IMR-90 (cell line): ENCODE data around the gene ENOX1. TPM values are rescaled to one million over a fixed set of nuclear protein-coding genes. Genes with fewer than 3 reads are reported as not detected.

ENCODE experiments used
- ATAC-seq: fragments of 200-7000 bp; cut with Tn5 transposase; 2 replicates; pipeline ENCODE4 v1.9.1; 2020; ENCODE audit warnings: low read depth, mild to moderate bottlenecking, moderate library complexity
- BruUV-seq: library from RNA; stranded (reverse); fragments of 400-500 nt; replicated peaks from 2 replicates; lab custom pipeline; 2021; lab: Mats Ljungman, UMichigan
- CTCF ChIA-PET: fragments of 300-600 bp; formaldehyde crosslinking; extraction: SDS; loops from one replicate; lab custom pipeline; 2021; ENCODE audit warnings: antibody characterized with exemption; lab: Yijun Ruan, JAX
- POLR2A ChIA-PET: fragments of 300-600 bp; sonication (Branson Sonifier 250); formaldehyde crosslinking; loops from one replicate; lab custom pipeline; 2022; ENCODE audit warnings: antibody characterized with exemption; ENCODE audit not compliant: unreplicated experiment; lab: Charles Lee
- DNase-seq: peaks from one replicate; pipeline ENCODE4 v3.0.0; 2013
- H2AFZ ChIP-seq: replicated peaks from 2 replicates; pipeline ENCODE3; 2013; ENCODE audit warnings: low read length, mild to moderate bottlenecking; ENCODE audit not compliant: poor library complexity
- H2AK5ac ChIP-seq: 2 replicates; pipeline ENCODE4 v1.6.1; 2013; ENCODE audit warnings: low read depth, low read length, inconsistent platforms
- H2AK9ac ChIP-seq: replicated peaks from 2 replicates; pipeline ENCODE3; 2013; ENCODE audit warnings: mild to moderate bottlenecking, low read depth, low read length, moderate library complexity; ENCODE audit not compliant: poor library complexity
- H2BK120ac ChIP-seq: 2 replicates; pipeline ENCODE4 v1.6.1; 2013; ENCODE audit warnings: low read depth, low read length, inconsistent platforms
- H2BK15ac ChIP-seq: 3 replicates; pipeline ENCODE4 v1.6.1; 2013; ENCODE audit warnings: low read depth, low read length, inconsistent platforms
- H2BK20ac ChIP-seq: 2 replicates; pipeline ENCODE4 v1.6.1; 2013; ENCODE audit warnings: low read depth, mild to moderate bottlenecking, inconsistent platforms, low read length, moderate library complexity
- H2BK5ac ChIP-seq: 2 replicates; pipeline ENCODE4 v1.6.1; 2013; ENCODE audit warnings: mild to moderate bottlenecking, low read depth, low read length, inconsistent platforms; ENCODE audit not compliant: poor library complexity, severe bottlenecking
- H3K14ac ChIP-seq: replicated peaks from 2 replicates; pipeline ENCODE4 v1.6.1; 2013; ENCODE audit warnings: low read depth, low read length, inconsistent platforms
- H3K18ac ChIP-seq: 2 replicates; pipeline ENCODE4 v1.6.1; 2013; ENCODE audit warnings: low read depth, low read length, control low read depth
- H3K23ac ChIP-seq: 2 replicates; pipeline ENCODE4 v1.6.1; 2013; ENCODE audit warnings: low read depth, low read length, inconsistent platforms
- H3K27ac ChIP-seq: 2 replicates; pipeline ENCODE4 v1.5.1; 2013; ENCODE audit warnings: mild to moderate bottlenecking, control low read depth, low read length; ENCODE audit not compliant: insufficient read depth
- H3K27me3 ChIP-seq: 2 replicates; pipeline ENCODE4 v1.6.1; 2013; ENCODE audit warnings: low read length; ENCODE audit not compliant: control insufficient read depth, insufficient read depth
- H3K36me3 ChIP-seq: 2 replicates; pipeline ENCODE4 v1.6.1; 2013; ENCODE audit warnings: low read length, mixed read lengths; ENCODE audit not compliant: control insufficient read depth, insufficient read depth
- H3K4ac ChIP-seq: 2 replicates; pipeline ENCODE4 v1.6.1; 2013; ENCODE audit warnings: low read depth, low read length, inconsistent platforms
- H3K4me1 ChIP-seq: 2 replicates; pipeline ENCODE4 v1.6.1; 2013; ENCODE audit warnings: low read length, mixed read lengths; ENCODE audit not compliant: control insufficient read depth, insufficient read depth
- H3K4me2 ChIP-seq: 2 replicates; pipeline ENCODE4 v1.6.1; 2013; ENCODE audit warnings: low read depth, mild to moderate bottlenecking, control low read depth, low read length, moderate library complexity
- H3K4me3 ChIP-seq: 2 replicates; pipeline ENCODE4 v1.5.1; 2013; ENCODE audit warnings: low read depth, mild to moderate bottlenecking, control low read depth, low read length, moderate library complexity; ENCODE audit not compliant: insufficient read depth
- H3K56ac ChIP-seq: 2 replicates; pipeline ENCODE4 v1.6.1; 2013; ENCODE audit warnings: low read length, inconsistent platforms; ENCODE audit not compliant: insufficient read depth; ENCODE audit errors: extremely low read depth
- H3K79me1 ChIP-seq, 2 experiments: 2 replicates each; pipeline ENCODE4 v1.6.1; 2013; ENCODE audit warnings: low read length in 2 of 2, inconsistent platforms in 1 of 2, low read depth in 1 of 2
- H3K9ac ChIP-seq: 2 replicates; pipeline ENCODE4 v1.6.1; 2013; ENCODE audit warnings: low read depth, low read length, control low read depth
- H3K9me1 ChIP-seq: 2 replicates; pipeline ENCODE4 v1.6.1; 2013; ENCODE audit warnings: low read length, inconsistent platforms; ENCODE audit not compliant: insufficient read depth
- H3K9me3 ChIP-seq: 2 replicates; pipeline ENCODE4 v1.6.1; 2013; ENCODE audit warnings: low read length; ENCODE audit not compliant: control insufficient read depth, insufficient read depth
- H4K20me1 ChIP-seq: 2 replicates; pipeline ENCODE4 v1.6.1; 2013; ENCODE audit warnings: low read length, inconsistent platforms; ENCODE audit not compliant: insufficient read depth
- H4K5ac ChIP-seq: 2 replicates; pipeline ENCODE4 v1.6.1; 2013; ENCODE audit warnings: mild to moderate bottlenecking, low read depth, low read length, control low read depth
- H4K8ac ChIP-seq, 2 experiments: 2 replicates each; pipeline ENCODE4 v1.6.1; 2013; ENCODE audit warnings: low read depth in 2 of 2, low read length in 2 of 2, control low read depth in 1 of 2, inconsistent platforms in 1 of 2
- H4K91ac ChIP-seq: 2 replicates; pipeline ENCODE4 v1.6.1; 2013; ENCODE audit warnings: low read depth, low read length, inconsistent platforms; ENCODE audit not compliant: insufficient read depth
- BHLHE40 ChIP-seq: fragments of 150-350 bp; IDR thresholded peaks from 2 replicates; pipeline ENCODE4 v1.6.1; 2016; ENCODE audit warnings: mild to moderate bottlenecking, low read depth, low read length
- CEBPB ChIP-seq: IDR thresholded peaks from 2 replicates; pipeline ENCODE4 v1.6.1; 2012; ENCODE audit warnings: low read depth, low read length, improper control_type of control experiment
- CTCF ChIP-seq: conservative IDR thresholded peaks from 2 replicates; pipeline ENCODE4 v1.5.1; 2012; ENCODE audit warnings: mild to moderate bottlenecking, low read depth, low read length, improper control_type of control experiment
- ELK1 ChIP-seq: fragments of 150-350 bp; IDR thresholded peaks from 2 replicates; pipeline ENCODE4 v1.6.1; 2016; ENCODE audit warnings: low read depth, mild to moderate bottlenecking, low read length, moderate library complexity, borderline replicate concordance
- FOS ChIP-seq: fragments of 150-350 bp; IDR thresholded peaks from 2 replicates; pipeline ENCODE4 v1.6.1; 2016; ENCODE audit warnings: low read depth, low read length
- MAFK ChIP-seq: IDR thresholded peaks from 2 replicates; pipeline ENCODE4 v1.6.1; 2012; ENCODE audit warnings: low read depth, low read length, improper control_type of control experiment
- NFE2L2 ChIP-seq: fragments of 150-350 bp; IDR thresholded peaks from 2 replicates; pipeline ENCODE4 v1.6.1; 2016; ENCODE audit warnings: low read depth, mild to moderate bottlenecking, low read length
- RAD21 ChIP-seq: IDR thresholded peaks from 2 replicates; pipeline ENCODE4 v1.6.1; 2012; ENCODE audit warnings: low read length, improper control_type of control experiment
- RFX5 ChIP-seq: IDR thresholded peaks from 2 replicates; pipeline ENCODE4 v1.8.0; 2012; ENCODE audit warnings: low read depth, mild to moderate bottlenecking, low read length, moderate library complexity
- SMC3 ChIP-seq: fragments of 150-350 bp; IDR thresholded peaks from 2 replicates; pipeline ENCODE4 v1.6.1; 2016; ENCODE audit warnings: low read depth, mild to moderate bottlenecking, antibody characterized with exemption, low read length, moderate library complexity
- WGBS, 2 experiments: methylation state at CpG; one replicate each; pipeline versions ENCODE4 v1.1.5 to v1.1.7; 2013; ENCODE audit warnings: missing lambda C conversion rate in 2 of 2; ENCODE audit not compliant: insufficient read length in 1 of 2; ENCODE audit errors: extremely low coverage in 2 of 2; 5-methylcytosine and 5-hydroxymethylcytosine counted together
- dilution Hi-C: fragments of 300-500 bp; cut with HindIII; formaldehyde crosslinking; loops from one replicate; pipeline ENCODE4 v1.14.3; 2018; ENCODE audit warnings: low sequenced_read_pairs; ENCODE audit not compliant: unreplicated experiment
- in situ Hi-C: fragments of 300-500 bp; cut with MboI; formaldehyde crosslinking; loops from 3 replicates; pipeline ENCODE4 v1.14.3; 2019; ENCODE audit warnings: low sequenced_read_pairs, inconsistent platforms, mixed read lengths
- intact Hi-C: fragments of 100-400 bp; cut with micrococcal nuclease; formaldehyde crosslinking; loops from 2 replicates; pipeline ENCODE4 v1.10.0; 2022
- polyA plus RNA-seq, 3 experiments: library from polyadenylated mRNA; depleted of rRNA; stranded (reverse); fragments of >200 nt; gene quantifications; 2 replicates each; pipeline ENCODE4 v1.2.3, GENCODE V29; 2012; ENCODE audit warnings: low replicate concordance in 1 of 3
- total RNA-seq: library from RNA; depleted of rRNA; stranded (reverse); fragments of >200 nt; gene quantifications from 2 replicates; pipeline ENCODE4 v1.2.3, GENCODE V29; 2012

ENOX1 gene
- total and polyA plus RNA-seq, 2 of the 4 experiments (the other 2 are of a cell fraction): 0.99 to 1.3 TPM

- Histone ChIP-seq H3K27ac (no peak overlapping the region), H2BK5ac (no peak overlapping the region), H3K27me3 (peaks cover 3% of the 10 kb centered on the region; the same call in 1 of the 2 replicates), H4K8ac (no peak overlapping the region), H3K56ac (no peak overlapping the region), H2AK5ac (no peak overlapping the region), H2BK15ac (no peak overlapping the region), H2BK20ac (no peak overlapping the region), H3K23ac (no peak overlapping the region), H3K4ac (no peak overlapping the region), H3K9me3 (no peaks in the 10 kb centered on the region), H4K20me1 (no peaks in the 10 kb centered on the region), H3K79me1 (no peaks in the 10 kb centered on the region), H3K4me1 (no peaks in the 10 kb centered on the region), H2AFZ (no peak overlapping the region), H3K9ac (no peak overlapping the region), H3K36me3 (no peaks in the 10 kb centered on the region), H2BK120ac (no peak overlapping the region), H3K4me3 (no peak overlapping the region), H3K9me1 (no peaks in the 10 kb centered on the region), H3K4me2 (no peak overlapping the region), H3K18ac (no peak overlapping the region), H2AK9ac (no peak overlapping the region), H3K14ac (no peak overlapping the region), H4K91ac (no peak overlapping the region), H4K5ac (no peak overlapping the region)
- in situ Hi-C loops (loop anchor here (10.0 to 25.0 kb wide), 3 partner anchors 487 to 1205 kb away; no protein-coding TSS in a partner anchor), intact Hi-C loops (no loop called here), dilution Hi-C loops (no loop called here)
- TF ChIP-seq FOS (no peak), RFX5 (no peak), RAD21 (no peak), CTCF (no peak), NFE2L2 (no peak), CEBPB (no peak), MAFK (no peak), SMC3 (no peak), ELK1 (no peak), BHLHE40 (no peak)
- CTCF ChIA-PET: no interaction called here
- no peak for ATAC-seq
- DNase-seq: no peak
- WGBS, 2 experiments: no CpG with 5 or more reads among the region's 3 CpGs
- POLR2A ChIA-PET: interaction anchor here (0.6 kb wide), 1 partner anchor 876 kb away, joined by 3 read pairs; no protein-coding TSS in a partner anchor
- BruUV-seq: no TSS peak
Observed at GRCh38 chr13:43792076-43792881, 5.5 kb upstream of the ENOX1 start.
